GM21381 (cell line): ENCODE measurements around the gene CDRT4.
A peak's percentile ranks its signal among the peaks of the same experiment; 100 is the strongest.
"Not testable (repeated sequence)": the region's sequence is repeated elsewhere in the genome, so short reads cannot be mapped to it uniquely, and the experiment has no call there.

Experiments used
- ATAC-seq: cut with Tn5 transposase; IDR thresholded peaks from one replicate; pipeline ENCODE4 v1.9.1; 2021; ENCODE audit warnings: mild to moderate bottlenecking, moderate library complexity; ENCODE audit not compliant: unreplicated experiment

The CDRT4 gene

GRCh38 chr17:15467592-15467991 is at the start of gene CDRT4:
TSS of gene CDRT4 (minus strand) at chr17:15467621. CDS start at chr17:15440238, 27,383 bp downstream.
- no peak for ATAC-seq

GRCh38 chr17:15516150-15516549 is 48.7 kb upstream of the CDRT4 start:
- ATAC-seq: no peak

- ATAC-seq: no peak
These were observed 47.0 kb upstream of the CDRT4 start for GRCh38 chr17:15514469-15514868.

GRCh38 chr17:15513856-15514459 is 46.5 kb upstream of the CDRT4 start:
- no peak for ATAC-seq

GRCh38 chr17:15513058-15513791 is 45.8 kb upstream of the CDRT4 start:
- no peak for ATAC-seq

- no peak for ATAC-seq
These were observed 44.8 kb upstream of the CDRT4 start for GRCh38 chr17:15512071-15512709.

GRCh38 chr17:15511142-15511541 is 43.7 kb upstream of the CDRT4 start:
- no peak for ATAC-seq

- no peak for ATAC-seq
These were observed 42.9 kb upstream of the CDRT4 start for GRCh38 chr17:15510361-15510760.

GRCh38 chr17:15509095-15509494 is 41.7 kb upstream of the CDRT4 start:
- no peak for ATAC-seq

GRCh38 chr17:15508466-15508865 is 41.0 kb upstream of the CDRT4 start:
- ATAC-seq: no peak

GRCh38 chr17:15507896-15508295 is 40.5 kb upstream of the CDRT4 start:
- no peak for ATAC-seq

GRCh38 chr17:15507001-15507400 is 39.6 kb upstream of the CDRT4 start:
- ATAC-seq: no peak

- ATAC-seq: not testable (repeated sequence)
These were observed 38.3 kb upstream of the CDRT4 start for GRCh38 chr17:15505708-15506107.

GRCh38 chr17:15503731-15504130 is 36.3 kb upstream of the CDRT4 start:
- ATAC-seq: no peak

- peak; percentile 77 for ATAC-seq
These were observed 35.1 kb upstream of the CDRT4 start for GRCh38 chr17:15502369-15503112.

- no peak for ATAC-seq
These were observed 34.4 kb upstream of the CDRT4 start for GRCh38 chr17:15501793-15502192.

- ATAC-seq: no peak
These were observed 33.9 kb upstream of the CDRT4 start for GRCh38 chr17:15501282-15501681.

- no peak for ATAC-seq
These were observed 30.7 kb upstream of the CDRT4 start for GRCh38 chr17:15498107-15498506.

- no peak for ATAC-seq
These were observed 29.6 kb upstream of the CDRT4 start for GRCh38 chr17:15496735-15497670.

- no peak for ATAC-seq
These were observed 27.4 kb upstream of the CDRT4 start for GRCh38 chr17:15494821-15495220.
